GM18858 (cell line): Measurements from ENCODE around the gene TSHR.
A peak's percentile ranks its signal among the peaks of the same experiment; 100 is the strongest.
"Not testable (repeated sequence)": the region's sequence is repeated elsewhere in the genome, so short reads cannot be mapped to it uniquely, and the experiment has no call there.

Experiments used
- ATAC-seq: cut with Tn5 transposase; IDR thresholded peaks from one replicate; pipeline ENCODE4 v1.9.1; 2021; ENCODE audit not compliant: unreplicated experiment

The TSHR gene

GRCh38 chr14:80948291-80948690 is 7.1 kb upstream of the TSHR start:
- no peak for ATAC-seq

GRCh38 chr14:80951491-80951890 is 3.9 kb upstream of the TSHR start:
- ATAC-seq, result no peak

DNA sequence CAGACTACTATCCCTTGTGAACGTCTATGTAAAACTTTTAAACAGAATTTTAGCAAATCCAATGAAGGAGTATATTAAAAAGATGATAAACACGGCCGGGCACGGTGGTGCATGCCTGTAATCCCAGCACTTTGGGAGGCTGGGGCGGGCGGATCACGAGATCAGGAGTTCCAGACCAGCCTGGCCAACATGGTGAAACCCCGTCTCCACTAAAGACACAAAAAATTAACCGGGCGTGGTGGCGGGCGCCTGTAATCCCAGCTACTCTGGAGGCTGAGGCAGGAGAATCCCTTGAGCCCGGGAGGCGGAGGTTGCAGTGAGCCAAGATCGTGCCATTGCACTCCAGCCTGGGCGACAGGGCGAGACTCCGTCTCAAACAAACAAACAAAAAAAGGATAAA is 2.2 kb upstream of the TSHR start:
- ATAC-seq, result not testable (repeated sequence)

DNA sequence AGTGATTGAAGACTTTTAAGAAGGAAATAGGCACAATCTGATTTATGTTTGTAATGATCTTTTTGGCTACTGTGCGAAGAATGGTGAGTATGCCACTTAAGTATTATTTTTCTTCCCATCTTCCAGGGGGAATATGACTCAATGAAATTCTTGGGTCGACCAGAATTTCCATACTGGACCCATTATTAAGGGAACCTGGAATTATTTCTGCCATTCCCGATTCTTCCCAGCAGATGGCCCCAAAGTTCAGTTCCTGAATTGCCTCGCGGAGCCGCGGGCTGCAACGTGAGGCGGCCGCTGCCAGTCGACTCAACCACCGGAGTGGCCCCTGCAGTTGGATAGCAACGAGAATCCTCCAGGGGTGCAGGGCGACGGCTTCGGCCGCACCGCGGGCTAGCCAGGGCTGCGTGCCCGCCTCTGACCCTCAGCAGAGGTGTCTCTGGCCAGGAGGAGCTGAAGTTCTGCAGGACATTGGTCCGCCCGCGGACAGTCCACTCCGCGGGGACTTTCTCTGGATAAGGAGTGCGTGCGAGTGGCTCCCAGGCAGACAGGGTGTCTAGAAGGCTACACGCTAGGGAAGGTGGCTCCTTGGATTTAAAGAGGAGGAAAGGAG is 628 bp upstream of the TSHR start:
- no peak for ATAC-seq

GRCh38 chr14:80956102-80956501 is 681 bp downstream of the TSHR start:
- no peak for ATAC-seq

GRCh38 chr14:80956922-80957321 is 1.5 kb downstream of the TSHR start:
- no peak for ATAC-seq

- no peak for ATAC-seq
These were observed 2.2 kb downstream of the TSHR start for GRCh38 chr14:80957613-80958012.

GRCh38 chr14:80958226-80958625 is 2.8 kb downstream of the TSHR start:
- ATAC-seq, result no peak

GRCh38 chr14:80958939-80959338 is 3.5 kb downstream of the TSHR start:
- no peak for ATAC-seq

GRCh38 chr14:80959496-80959895 is 4.1 kb downstream of the TSHR start:
- peak; percentile 98 for ATAC-seq

GRCh38 chr14:80965037-80965436 is 9.6 kb downstream of the TSHR start:
- ATAC-seq, result no peak

GRCh38 chr14:80973931-80974641 is 18.7 kb downstream of the TSHR start:
- no peak for ATAC-seq

DNA sequence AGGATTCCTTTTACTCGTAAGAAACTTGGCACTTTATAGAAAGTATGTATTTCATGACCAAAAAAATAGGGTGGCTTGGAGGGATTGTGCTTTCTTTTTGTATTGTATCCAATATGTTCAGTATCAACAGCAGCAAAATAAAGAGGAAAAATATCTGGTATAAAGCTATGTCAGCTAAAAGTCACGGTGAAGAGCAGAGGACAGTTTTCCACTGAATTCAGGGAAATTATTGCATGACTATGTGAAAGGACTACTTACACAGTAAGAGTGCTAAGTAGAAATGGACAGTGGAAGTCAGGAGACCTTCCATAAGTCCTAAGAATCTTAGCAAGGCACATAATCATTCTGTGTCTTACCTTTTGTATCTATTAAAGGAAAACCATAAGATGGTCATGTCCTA is 19.3 kb downstream of the TSHR start:
- no peak for ATAC-seq

DNA sequence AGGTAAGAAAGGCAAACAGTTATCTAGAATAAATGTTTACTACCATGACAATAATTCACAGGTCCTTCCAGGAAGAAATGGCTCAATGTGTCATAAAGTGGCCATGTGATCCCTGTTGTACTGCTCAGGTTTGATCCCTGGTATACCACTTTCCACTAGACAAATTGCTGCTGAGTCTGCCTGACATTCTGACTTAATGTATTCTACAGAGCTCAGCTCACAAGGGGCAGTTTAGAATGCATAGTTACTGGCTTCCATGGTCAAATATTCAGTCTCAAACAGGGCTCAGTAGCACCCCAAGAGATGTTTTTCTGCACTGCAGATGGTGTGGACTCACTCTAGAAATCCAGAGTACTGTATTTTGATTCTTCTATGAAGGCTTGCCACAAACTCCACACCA is 21.8 kb downstream of the TSHR start:
- ATAC-seq, result peak; percentile 56

GRCh38 chr14:80978403-80978802 is 23.0 kb downstream of the TSHR start:
- ATAC-seq, result no peak

GRCh38 chr14:80979951-80980350 is 24.5 kb downstream of the TSHR start:
- no peak for ATAC-seq

DNA sequence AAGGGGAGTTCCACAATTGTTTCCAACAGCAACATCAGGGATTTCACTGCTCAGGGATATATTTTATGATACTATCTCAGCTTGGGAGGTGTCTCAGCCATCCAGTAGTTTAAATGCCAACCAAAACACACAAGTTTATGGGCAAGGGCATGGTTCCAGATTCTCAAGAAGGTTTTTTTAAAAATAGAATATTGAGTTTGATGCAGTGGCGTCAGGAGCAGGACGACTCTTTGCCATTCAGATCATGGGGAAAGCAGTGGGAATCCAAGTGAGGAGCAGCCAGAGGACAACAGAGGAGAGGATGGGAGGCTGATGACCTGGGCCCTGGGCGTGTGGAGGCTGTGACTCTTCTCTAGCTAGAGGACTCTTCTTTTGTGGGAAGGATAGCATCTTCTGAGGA is 25.7 kb downstream of the TSHR start:
- ATAC-seq, result no peak

DNA sequence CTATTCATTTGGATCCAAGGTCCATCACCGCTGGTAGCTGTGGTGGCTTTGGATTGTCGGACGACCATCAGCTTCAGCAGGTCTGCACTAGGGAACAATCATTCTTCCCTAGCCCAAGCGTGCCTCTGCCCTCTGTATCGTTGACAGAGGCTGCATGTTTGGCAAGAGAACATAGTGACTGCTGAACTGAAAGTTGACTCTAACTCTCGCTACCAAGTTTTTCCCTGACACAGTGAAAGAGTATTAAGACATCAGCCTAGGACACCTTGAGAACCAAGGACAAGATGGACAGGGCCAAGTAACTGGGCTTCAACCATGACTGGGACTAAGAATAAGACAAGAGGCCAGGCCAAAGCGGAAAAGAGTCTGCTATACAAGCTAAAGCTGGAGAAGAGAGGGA is 26.3 kb downstream of the TSHR start:
- no peak for ATAC-seq

- no peak for ATAC-seq
These were observed 27.3 kb downstream of the TSHR start for GRCh38 chr14:80982711-80983110.

DNA sequence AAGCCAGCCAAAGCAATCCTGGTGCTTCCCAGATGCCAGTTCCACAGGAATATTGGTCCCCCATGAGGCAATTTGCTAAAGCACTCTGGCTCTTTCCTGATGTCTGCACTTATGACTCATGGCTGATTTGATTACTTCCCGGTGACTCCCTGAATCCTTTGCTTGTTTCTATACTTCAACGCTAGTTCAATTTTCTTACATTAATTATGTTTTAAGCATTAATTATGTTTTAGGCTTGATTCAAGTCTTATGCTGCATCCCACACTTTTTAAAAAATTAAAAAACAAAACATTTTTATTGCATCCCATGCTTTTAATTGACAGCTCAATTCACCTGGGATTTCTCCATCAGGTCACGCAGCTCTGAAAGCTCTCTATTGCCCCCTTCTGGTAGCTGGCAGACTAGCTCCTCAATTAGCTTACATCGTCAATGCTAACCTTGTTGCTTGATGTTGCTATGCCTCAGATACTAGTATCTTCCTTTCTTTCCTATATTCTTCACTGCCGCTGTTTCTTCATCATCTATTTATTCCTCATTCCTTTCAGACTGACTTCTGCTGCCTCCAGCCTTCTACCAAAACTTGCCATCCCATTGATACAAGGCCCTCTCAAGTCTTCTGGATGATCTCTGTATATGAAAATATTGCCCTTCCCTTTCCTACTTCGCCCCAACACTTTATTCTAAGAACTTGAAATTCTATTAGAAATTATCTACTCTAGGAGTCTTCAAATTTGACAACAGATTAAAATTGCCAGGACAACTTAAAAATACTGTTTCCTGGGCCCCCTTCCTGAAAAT is 32.0 kb downstream of the TSHR start:
- peak; percentile 62 for ATAC-seq

- no peak for ATAC-seq
These were observed 32.8 kb downstream of the TSHR start for GRCh38 chr14:80988192-80988591.
